Parathyroid adenoma (tissue), 2 donors: ENCODE results near the gene NDRG3.

Source experiments
- H2AFZ ChIP-seq: fragments of 300-600 bp; sonication (generic); one replicate; pipeline ENCODE4 v1.7.0; 2017; ENCODE audit warnings: antibody characterized with exemption, mild to moderate bottlenecking
- H3K27ac ChIP-seq: fragments of 300-600 bp; sonication (generic); one replicate; pipeline ENCODE4 v1.7.0; 2017
- H3K27me3 ChIP-seq: fragments of 300-600 bp; sonication (generic); one replicate; pipeline ENCODE4 v1.7.0; 2017; ENCODE audit warnings: low read length; ENCODE audit not compliant: control insufficient read depth, insufficient read depth
- H3K36me3 ChIP-seq: fragments of 300-600 bp; sonication (generic); one replicate; pipeline ENCODE4 v1.7.0; 2017; ENCODE audit warnings: low read length; ENCODE audit not compliant: control insufficient read depth, insufficient read depth
- H3K4me1 ChIP-seq: fragments of 300-600 bp; sonication (generic); one replicate; pipeline ENCODE4 v1.7.0; 2017; ENCODE audit warnings: control low read depth
- H3K4me2 ChIP-seq: fragments of 300-600 bp; sonication (generic); one replicate; pipeline ENCODE4 v1.7.0; 2017; ENCODE audit warnings: low read length
- H3K4me3 ChIP-seq: fragments of 300-600 bp; sonication (generic); one replicate; pipeline ENCODE4 v1.7.0; 2017; ENCODE audit warnings: low read depth, low read length
- H3K79me2 ChIP-seq: fragments of 300-600 bp; sonication (generic); one replicate; pipeline ENCODE4 v1.7.0; 2017; ENCODE audit warnings: control low read depth
- H3K9ac ChIP-seq: fragments of 300-600 bp; sonication (generic); one replicate; pipeline ENCODE4 v1.7.0; 2017; ENCODE audit warnings: mild to moderate bottlenecking
- H3K9me3 ChIP-seq: fragments of 300-600 bp; sonication (generic); one replicate; pipeline ENCODE4 v1.7.0; 2017; ENCODE audit warnings: low read length; ENCODE audit not compliant: control insufficient read depth
- TF ChIP-seq, protein P1 (sequence below): fragments of 300-600 bp; sonication (generic); IDR thresholded peaks from one replicate; pipeline ENCODE4 v1.7.0; 2017; ENCODE audit warnings: antibody characterized with exemption, mild to moderate bottlenecking
- donor health status: primary hyperparathyroidism.

NDRG3 gene

GRCh38 chr20:36605399-36606157 lies 140.3 kb downstream of the NDRG3 start, which contains the start of gene RAB5IF:
Gene RAB5IF (plus strand): TSS chr20:36605779. CDS start chr20:36605952, 173 bp downstream.
- TF ChIP-seq, protein P1, sequence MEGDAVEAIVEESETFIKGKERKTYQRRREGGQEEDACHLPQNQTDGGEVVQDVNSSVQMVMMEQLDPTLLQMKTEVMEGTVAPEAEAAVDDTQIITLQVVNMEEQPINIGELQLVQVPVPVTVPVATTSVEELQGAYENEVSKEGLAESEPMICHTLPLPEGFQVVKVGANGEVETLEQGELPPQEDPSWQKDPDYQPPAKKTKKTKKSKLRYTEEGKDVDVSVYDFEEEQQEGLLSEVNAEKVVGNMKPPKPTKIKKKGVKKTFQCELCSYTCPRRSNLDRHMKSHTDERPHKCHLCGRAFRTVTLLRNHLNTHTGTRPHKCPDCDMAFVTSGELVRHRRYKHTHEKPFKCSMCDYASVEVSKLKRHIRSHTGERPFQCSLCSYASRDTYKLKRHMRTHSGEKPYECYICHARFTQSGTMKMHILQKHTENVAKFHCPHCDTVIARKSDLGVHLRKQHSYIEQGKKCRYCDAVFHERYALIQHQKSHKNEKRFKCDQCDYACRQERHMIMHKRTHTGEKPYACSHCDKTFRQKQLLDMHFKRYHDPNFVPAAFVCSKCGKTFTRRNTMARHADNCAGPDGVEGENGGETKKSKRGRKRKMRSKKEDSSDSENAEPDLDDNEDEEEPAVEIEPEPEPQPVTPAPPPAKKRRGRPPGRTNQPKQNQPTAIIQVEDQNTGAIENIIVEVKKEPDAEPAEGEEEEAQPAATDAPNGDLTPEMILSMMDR: peak; percentile 94
- peaks cover 21% of the 10 kb centered on the region for H3K79me2 ChIP-seq

DNA sequence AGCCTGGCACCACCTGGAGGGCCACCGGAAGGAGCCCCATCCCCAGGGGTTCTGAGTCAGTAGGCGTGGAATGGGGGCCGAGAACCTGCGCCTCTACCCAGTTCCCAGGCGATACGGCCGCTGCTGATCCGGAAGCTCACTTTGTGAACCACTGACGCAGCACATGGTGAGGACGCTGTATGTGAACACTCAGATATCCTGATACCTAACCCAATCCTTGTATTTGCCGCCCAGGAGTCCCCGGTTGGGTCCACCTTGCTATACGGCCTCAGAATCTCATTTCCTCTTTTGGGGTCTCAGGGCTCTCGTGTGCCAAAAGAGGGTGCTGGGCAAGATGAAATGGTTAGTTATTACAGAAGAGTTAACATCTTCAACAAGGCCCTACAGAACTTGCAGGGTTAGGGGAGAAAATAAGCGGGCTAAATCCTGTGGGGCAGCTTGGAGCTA lies 140.9 kb downstream of the NDRG3 start:
- Histone ChIP-seq H3K27ac (peak overlapping the region; percentile 46), H3K36me3 (no peaks in the 10 kb centered on the region), H3K27me3 (no peaks in the 10 kb centered on the region), H3K4me3 (peak overlapping the region; percentile 91), H3K9ac (no peak overlapping the region), H3K4me1 (peaks cover 16% of the 10 kb centered on the region), H3K4me2 (peak overlapping the region; percentile 61), H3K79me2 (peaks cover 21% of the 10 kb centered on the region), H2AFZ (peak overlapping the region; percentile 98), H3K9me3 (no peaks in the 10 kb centered on the region)
- TF ChIP-seq, protein P1: no peak

More at GRCh38 chr20:36605399-36606157, 140.3 kb downstream of the NDRG3 start, which contains the start of gene RAB5IF:
- peaks cover 16% of the 10 kb centered on the region for H3K4me1 ChIP-seq
- H3K4me2 ChIP-seq: peak within 1 kb of the TSS; percentile 82
- peak within 1 kb of the TSS; percentile 91 for H3K4me3 ChIP-seq
- H3K9ac ChIP-seq: peak within 1 kb of the TSS; percentile 63
- peak within 1 kb of the TSS; percentile 98 for H2AFZ ChIP-seq
- peak within 1 kb of the TSS; percentile 65 for H3K27ac ChIP-seq
- no peaks in the 10 kb centered on the region for H3K27me3 ChIP-seq
- H3K36me3 ChIP-seq: no peaks in the 10 kb centered on the region
- H3K9me3 ChIP-seq: no peaks in the 10 kb centered on the region
